Liver (tissue), 9 donors: ENCODE data around the gene FUBP1. TPM values are rescaled to one million over a fixed set of nuclear protein-coding genes. Genes with fewer than 3 reads are reported as not detected.

Experiments
- DNase-seq: peaks from one replicate; pipeline ENCODE4 v3.0.0-alpha.2; 2017; ENCODE audit warnings: low spot score
- H3K27ac ChIP-seq, 2 donors: one replicate each; pipeline ENCODE4 v1.7.0; 2013; ENCODE audit warnings: inconsistent platforms in 2 of 2, low read length in 2 of 2, control low read depth in 1 of 2, low read depth in 1 of 2, mild to moderate bottlenecking in 1 of 2
- H3K27me3 ChIP-seq, 4 donors: one replicate each; pipeline versions ENCODE4 v1.6.1 to v1.7.0; 2013; ENCODE audit warnings: low read length in 3 of 4, inconsistent platforms in 1 of 4, mild to moderate bottlenecking in 1 of 4, moderate library complexity in 1 of 4; ENCODE audit not compliant: control insufficient read depth in 4 of 4, insufficient read depth in 4 of 4
- H3K36me3 ChIP-seq, 4 donors: one replicate each; pipeline versions ENCODE4 v1.6.1 to v1.7.0; 2013; ENCODE audit warnings: low read length in 3 of 4, mild to moderate bottlenecking in 3 of 4, low read depth in 1 of 4, moderate library complexity in 1 of 4; ENCODE audit not compliant: control insufficient read depth in 4 of 4, insufficient read depth in 3 of 4
- H3K4me1 ChIP-seq, 4 donors: one replicate each; pipeline versions ENCODE4 v1.6.1 to v1.7.0; 2013; ENCODE audit warnings: low read length in 3 of 4, mild to moderate bottlenecking in 3 of 4, moderate library complexity in 1 of 4; ENCODE audit not compliant: control insufficient read depth in 4 of 4, insufficient read depth in 4 of 4
- H3K4me3 ChIP-seq, 3 donors: one replicate each; pipeline versions ENCODE4 v1.6.1 to v1.7.0; 2013; ENCODE audit warnings: low read length in 3 of 3, control low read depth in 1 of 3, low read depth in 1 of 3, mild to moderate bottlenecking in 1 of 3
- H3K9ac ChIP-seq, 2 donors: one replicate each; pipeline ENCODE4 v1.7.0; 2013; ENCODE audit warnings: low read length in 2 of 2, mild to moderate bottlenecking in 2 of 2, moderate library complexity in 2 of 2, control low read depth in 1 of 2, low read depth in 1 of 2
- H3K9me3 ChIP-seq, 4 donors: one replicate each; pipeline versions ENCODE4 v1.6.1 to v1.7.0; 2013; ENCODE audit warnings: low read length in 3 of 4; ENCODE audit not compliant: control insufficient read depth in 4 of 4
- ATF3 ChIP-seq: IDR thresholded peaks from 2 replicates; pipeline ENCODE4 v1.6.1; 2016; ENCODE audit warnings: antibody characterized with exemption
- EGR1 ChIP-seq, 2 donors: IDR thresholded peaks; 2 replicates each; pipeline ENCODE4 v1.6.1; 2016 to 2018; ENCODE audit warnings: antibody characterized with exemption in 2 of 2, low read depth in 2 of 2
- FOXA1 ChIP-seq: IDR thresholded peaks from 2 replicates; pipeline ENCODE4 v1.6.1; 2016; ENCODE audit warnings: antibody characterized with exemption
- FOXA2 ChIP-seq: IDR thresholded peaks from 2 replicates; pipeline ENCODE4 v1.6.1; 2016; ENCODE audit warnings: antibody characterized with exemption
- HNF4A ChIP-seq, 2 donors: conservative IDR thresholded peaks; 2 replicates each; pipeline ENCODE4 v1.6.1; 2016; ENCODE audit warnings: antibody characterized with exemption in 2 of 2, mild to moderate bottlenecking in 2 of 2
- HNF4G ChIP-seq: IDR thresholded peaks from 2 replicates; pipeline ENCODE4 v1.6.1; 2016; ENCODE audit warnings: antibody characterized with exemption
- JUND ChIP-seq, 2 donors: IDR thresholded peaks; 2 replicates each; pipeline ENCODE4 v1.6.1; 2016; ENCODE audit warnings: antibody characterized with exemption in 2 of 2
- MAX ChIP-seq: IDR thresholded peaks from 2 replicates; pipeline ENCODE4 v1.6.1; 2016; ENCODE audit warnings: antibody characterized with exemption
- NR2F2 ChIP-seq: IDR thresholded peaks from 2 replicates; pipeline ENCODE4 v1.6.1; 2016; ENCODE audit warnings: antibody characterized with exemption
- RAD21 ChIP-seq, 2 donors: IDR thresholded peaks; 2 replicates each; pipeline ENCODE4 v1.6.1; 2016; ENCODE audit warnings: antibody characterized with exemption in 2 of 2, mild to moderate bottlenecking in 2 of 2
- REST ChIP-seq: IDR thresholded peaks from 2 replicates; pipeline ENCODE4 v1.6.1; 2016; ENCODE audit warnings: antibody characterized with exemption, mild to moderate bottlenecking
- RXRA ChIP-seq, 2 donors: IDR thresholded peaks; 2 replicates each; pipeline ENCODE4 v1.6.1; 2017 to 2018; ENCODE audit warnings: antibody characterized with exemption in 2 of 2, mild to moderate bottlenecking in 1 of 2
- SP1 ChIP-seq: IDR thresholded peaks from 2 replicates; pipeline ENCODE4 v1.6.1; 2018; ENCODE audit warnings: antibody characterized with exemption, mild to moderate bottlenecking
- TAF1 ChIP-seq: conservative IDR thresholded peaks from 2 replicates; pipeline ENCODE4 v1.6.1; 2016; ENCODE audit warnings: antibody characterized with exemption, mild to moderate bottlenecking
- YY1 ChIP-seq: IDR thresholded peaks from 2 replicates; pipeline ENCODE4 v1.6.1; 2016; ENCODE audit warnings: antibody characterized with exemption, mild to moderate bottlenecking
- ZBTB33 ChIP-seq: IDR thresholded peaks from 2 replicates; pipeline ENCODE4 v1.6.1; 2016; ENCODE audit warnings: antibody characterized with exemption
- WGBS: extraction: QIAGEN DNeasy Blood & Tissue Kit; methylation state at CpG from one replicate; pipeline ENCODE4 v1.1.7; 2013; 5-methylcytosine and 5-hydroxymethylcytosine counted together
- polyA plus RNA-seq, 2 donors: library from polyadenylated mRNA; stranded (reverse) in 1 of 2; unstranded in 1 of 2; fragments of 200-250 nt in 1 of 2; fragments of >200 nt in 1 of 2; fragmentation: Nextera tagmentation in 1 of 2; extraction: Ambion mirVana in 1 of 2; gene quantifications; one replicate each; pipeline versions ENCODE4 v1.2.1 to v1.2.3, GENCODE V29; 2013 to 2015
- total RNA-seq, 2 donors: library from RNA; depleted of rRNA; stranded (reverse); fragments of >200 nt; gene quantifications; one replicate each; pipeline ENCODE4 v1.2.3, GENCODE V29; 2014
- TF ChIP-seq, protein P1 (sequence below): fragments of 150-350 bp; IDR thresholded peaks from 2 replicates; pipeline ENCODE4 v1.5.1; 2017; ENCODE audit warnings: improper control_type of control experiment, low read depth, low read length; ENCODE audit not compliant: missing input control
- donor health status: healthy.
- donor health status: healthy.
- donor health status: healthy.
- donor health status: healthy.
- donor health status: healthy.

FUBP1 gene
- total and polyA plus RNA-seq, 4 donors: 16.3 to 97.4 (median 47.2) TPM

GRCh38 chr1:77975386-77975785, 3.5 kb downstream of the FUBP1 start:
- Histone ChIP-seq H3K9ac (no peak overlapping the region), H3K4me3 (no peak overlapping the region), H3K27me3 (no peaks in the 10 kb centered on the region), H3K4me1 (peaks cover 9 to 34% (median 17%) of the 10 kb centered on the region in 4 donors), H3K9me3 (no peaks in the 10 kb centered on the region), H3K27ac (no peak overlapping the region), H3K36me3 (peaks cover 0 to 3% (median 1%) of the 10 kb centered on the region in 4 donors)
- DNase-seq: no peak
- 59% methylated on average over 4 of the region's 4 CpGs for WGBS
- TF ChIP-seq HNF4A (conservative IDR thresholded peaks at IDR 0.05) (no peak), ZBTB33 (no peak), JUND (IDR thresholded peaks at IDR 0.05) (no peak), REST (no peak), FOXA1 (no peak), ATF3 (no peak), SP1 (no peak), RXRA (IDR thresholded peaks at IDR 0.05) (no peak), RAD21 (IDR thresholded peaks at IDR 0.05) (no peak), HNF4G (no peak), EGR1 (IDR thresholded peaks at IDR 0.05; ENCODE audit: low read depth in 2 of 2) (no peak), MAX (no peak), FOXA2 (no peak), YY1 (no peak)
- TF ChIP-seq, protein P1, sequence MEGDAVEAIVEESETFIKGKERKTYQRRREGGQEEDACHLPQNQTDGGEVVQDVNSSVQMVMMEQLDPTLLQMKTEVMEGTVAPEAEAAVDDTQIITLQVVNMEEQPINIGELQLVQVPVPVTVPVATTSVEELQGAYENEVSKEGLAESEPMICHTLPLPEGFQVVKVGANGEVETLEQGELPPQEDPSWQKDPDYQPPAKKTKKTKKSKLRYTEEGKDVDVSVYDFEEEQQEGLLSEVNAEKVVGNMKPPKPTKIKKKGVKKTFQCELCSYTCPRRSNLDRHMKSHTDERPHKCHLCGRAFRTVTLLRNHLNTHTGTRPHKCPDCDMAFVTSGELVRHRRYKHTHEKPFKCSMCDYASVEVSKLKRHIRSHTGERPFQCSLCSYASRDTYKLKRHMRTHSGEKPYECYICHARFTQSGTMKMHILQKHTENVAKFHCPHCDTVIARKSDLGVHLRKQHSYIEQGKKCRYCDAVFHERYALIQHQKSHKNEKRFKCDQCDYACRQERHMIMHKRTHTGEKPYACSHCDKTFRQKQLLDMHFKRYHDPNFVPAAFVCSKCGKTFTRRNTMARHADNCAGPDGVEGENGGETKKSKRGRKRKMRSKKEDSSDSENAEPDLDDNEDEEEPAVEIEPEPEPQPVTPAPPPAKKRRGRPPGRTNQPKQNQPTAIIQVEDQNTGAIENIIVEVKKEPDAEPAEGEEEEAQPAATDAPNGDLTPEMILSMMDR: no peak

- Histone ChIP-seq H3K27ac (no peak overlapping the region), H3K4me3 (no peak overlapping the region), H3K9me3 (no peaks in the 10 kb centered on the region), H3K27me3 (no peaks in the 10 kb centered on the region), H3K4me1 (peaks cover 9 to 19% (median 13%) of the 10 kb centered on the region in 4 donors), H3K9ac (no peak overlapping the region), H3K36me3 (peaks cover 3 to 23% (median 15%) of the 10 kb centered on the region in 4 donors)
- no peak for DNase-seq
- WGBS: 90% methylated on average over 3 of the region's 3 CpGs
- no peak for TF ChIP-seq SP1
- TF ChIP-seq TAF1: no peak
- TF ChIP-seq HNF4G: no peak
- no peak for TF ChIP-seq RAD21 (IDR thresholded peaks at IDR 0.05)
- no peak for TF ChIP-seq EGR1 (IDR thresholded peaks at IDR 0.05; ENCODE audit: low read depth in 2 of 2)
- TF ChIP-seq YY1: no peak
- TF ChIP-seq, protein P1: no peak
- TF ChIP-seq NR2F2: no peak
- TF ChIP-seq ATF3: no peak
- no peak for TF ChIP-seq ZBTB33
Observed at GRCh38 chr1:77972080-77972479, 6.8 kb downstream of the FUBP1 start.
